ENCODE results near the gene CIDEB.

DNA sequence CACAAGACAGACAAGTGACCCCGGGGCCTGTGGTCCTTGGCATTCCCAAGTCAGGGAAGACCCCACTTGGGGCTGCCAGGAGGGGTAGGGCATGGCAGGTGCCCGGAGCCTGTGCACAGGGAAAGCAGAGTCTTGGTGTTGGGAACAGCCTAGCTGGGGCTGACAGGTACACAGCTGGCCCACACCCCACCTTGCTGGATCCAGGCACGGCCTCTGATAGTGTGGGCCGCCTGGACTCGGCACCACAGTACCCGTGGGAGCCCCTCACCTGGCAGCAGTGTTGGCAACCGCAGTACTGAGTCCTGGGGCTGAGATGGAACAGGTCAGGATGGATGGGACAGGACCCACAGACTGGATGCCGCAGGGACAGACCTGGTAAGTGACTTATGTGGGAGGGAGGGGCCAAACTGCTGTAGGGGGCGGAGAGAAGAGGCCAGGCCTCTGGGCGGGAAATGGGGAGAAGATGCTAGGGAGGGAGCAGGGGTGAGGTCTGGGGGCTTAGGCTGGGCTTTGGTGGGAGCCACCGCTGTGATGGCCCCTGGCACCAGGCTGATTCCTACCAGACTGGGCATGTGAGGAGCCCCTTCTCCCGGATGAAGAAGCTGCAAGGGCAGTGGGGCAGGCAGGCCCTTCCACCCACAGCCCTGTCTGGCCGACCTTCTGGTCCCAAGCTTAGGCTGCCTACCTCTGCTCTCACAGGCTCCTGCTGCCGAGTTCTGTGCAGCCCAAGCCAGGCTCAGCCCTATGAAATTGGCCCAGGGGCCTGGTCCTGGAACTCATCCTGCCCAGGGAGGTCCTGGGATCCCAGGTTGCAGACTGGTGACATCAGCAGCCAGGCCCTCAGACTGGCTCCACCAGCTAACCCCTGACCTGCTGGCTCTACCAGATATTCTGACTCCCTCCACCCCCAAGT is 44.7 kb downstream of the CIDEB start, which contains the start of gene TGM1:
- TF ChIP-seq, protein P1, sequence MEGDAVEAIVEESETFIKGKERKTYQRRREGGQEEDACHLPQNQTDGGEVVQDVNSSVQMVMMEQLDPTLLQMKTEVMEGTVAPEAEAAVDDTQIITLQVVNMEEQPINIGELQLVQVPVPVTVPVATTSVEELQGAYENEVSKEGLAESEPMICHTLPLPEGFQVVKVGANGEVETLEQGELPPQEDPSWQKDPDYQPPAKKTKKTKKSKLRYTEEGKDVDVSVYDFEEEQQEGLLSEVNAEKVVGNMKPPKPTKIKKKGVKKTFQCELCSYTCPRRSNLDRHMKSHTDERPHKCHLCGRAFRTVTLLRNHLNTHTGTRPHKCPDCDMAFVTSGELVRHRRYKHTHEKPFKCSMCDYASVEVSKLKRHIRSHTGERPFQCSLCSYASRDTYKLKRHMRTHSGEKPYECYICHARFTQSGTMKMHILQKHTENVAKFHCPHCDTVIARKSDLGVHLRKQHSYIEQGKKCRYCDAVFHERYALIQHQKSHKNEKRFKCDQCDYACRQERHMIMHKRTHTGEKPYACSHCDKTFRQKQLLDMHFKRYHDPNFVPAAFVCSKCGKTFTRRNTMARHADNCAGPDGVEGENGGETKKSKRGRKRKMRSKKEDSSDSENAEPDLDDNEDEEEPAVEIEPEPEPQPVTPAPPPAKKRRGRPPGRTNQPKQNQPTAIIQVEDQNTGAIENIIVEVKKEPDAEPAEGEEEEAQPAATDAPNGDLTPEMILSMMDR (IDR thresholded peaks at IDR 0.05): no peak
- no peak for TF ChIP-seq POLR2A (IDR thresholded peaks at IDR 0.05)

Measured in thyroid gland (tissue), 4 donors.